ENCODE results near the gene MRPL11.
A peak's percentile ranks its signal among the peaks of the same experiment; 100 is the strongest.

MRPL11 gene

GRCh38 chr11:66388780-66389386 is 49.8 kb downstream of the MRPL11 start:
- DNase-seq (ENCODE audit: low read depth), result peak; percentile 38

- peak; percentile 81 for DNase-seq (ENCODE audit: low read depth)
These were observed 52.2 kb downstream of the MRPL11 start for GRCh38 chr11:66386171-66387069.
